Gastroesophageal sphincter (tissue), 3 donors: ENCODE results near the gene ATP2A1.

Source experiments
- EP300 ChIP-seq: sonication (generic); formaldehyde crosslinking; IDR thresholded peaks from one replicate; pipeline ENCODE4 v1.6.1; 2017; ENCODE audit warnings: antibody characterized with exemption, mild to moderate bottlenecking
- POLR2A ChIP-seq, 2 donors: fragments of 450-650 bp; IDR thresholded peaks; one replicate each; pipeline ENCODE4 v1.6.1; 2017; ENCODE audit warnings: antibody characterized with exemption in 2 of 2, mild to moderate bottlenecking in 2 of 2, moderate library complexity in 1 of 2
- POLR2AphosphoS5 ChIP-seq: sonication (generic); formaldehyde crosslinking; IDR thresholded peaks from one replicate; pipeline ENCODE4 v1.6.1; 2017; ENCODE audit warnings: antibody characterized with exemption
- TF ChIP-seq, protein P1 (sequence below), 4 experiments: fragments of 200-600 bp in 2 of 4; fragments of 450-650 bp in 2 of 4; sonication (generic) in 1 of 4; IDR thresholded peaks; one replicate each; pipeline ENCODE4 v1.5.1; 2017 to 2019; ENCODE audit warnings: antibody characterized with exemption in 4 of 4, mild to moderate bottlenecking in 2 of 4, moderate library complexity in 2 of 4

DNA sequence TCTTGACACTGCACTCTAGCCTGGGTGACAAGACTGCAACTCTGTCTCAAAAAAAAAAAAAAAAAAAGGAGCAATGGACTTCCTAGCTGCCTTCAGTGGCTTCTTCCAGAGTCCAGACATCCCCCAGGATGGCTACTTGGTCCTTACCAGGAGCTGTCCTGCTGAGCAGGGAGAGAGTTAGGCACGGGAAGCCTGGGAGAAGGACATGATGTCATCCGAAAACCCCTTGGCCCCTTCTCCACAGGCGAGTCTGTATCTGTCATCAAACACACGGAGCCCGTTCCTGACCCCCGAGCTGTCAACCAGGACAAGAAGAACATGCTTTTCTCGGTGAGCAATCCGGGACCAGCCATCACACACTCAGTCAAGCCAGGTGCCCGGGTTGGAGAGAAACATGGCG is 8.7 kb downstream of the ATP2A1 start:
- TF ChIP-seq, protein P1, sequence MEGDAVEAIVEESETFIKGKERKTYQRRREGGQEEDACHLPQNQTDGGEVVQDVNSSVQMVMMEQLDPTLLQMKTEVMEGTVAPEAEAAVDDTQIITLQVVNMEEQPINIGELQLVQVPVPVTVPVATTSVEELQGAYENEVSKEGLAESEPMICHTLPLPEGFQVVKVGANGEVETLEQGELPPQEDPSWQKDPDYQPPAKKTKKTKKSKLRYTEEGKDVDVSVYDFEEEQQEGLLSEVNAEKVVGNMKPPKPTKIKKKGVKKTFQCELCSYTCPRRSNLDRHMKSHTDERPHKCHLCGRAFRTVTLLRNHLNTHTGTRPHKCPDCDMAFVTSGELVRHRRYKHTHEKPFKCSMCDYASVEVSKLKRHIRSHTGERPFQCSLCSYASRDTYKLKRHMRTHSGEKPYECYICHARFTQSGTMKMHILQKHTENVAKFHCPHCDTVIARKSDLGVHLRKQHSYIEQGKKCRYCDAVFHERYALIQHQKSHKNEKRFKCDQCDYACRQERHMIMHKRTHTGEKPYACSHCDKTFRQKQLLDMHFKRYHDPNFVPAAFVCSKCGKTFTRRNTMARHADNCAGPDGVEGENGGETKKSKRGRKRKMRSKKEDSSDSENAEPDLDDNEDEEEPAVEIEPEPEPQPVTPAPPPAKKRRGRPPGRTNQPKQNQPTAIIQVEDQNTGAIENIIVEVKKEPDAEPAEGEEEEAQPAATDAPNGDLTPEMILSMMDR (IDR thresholded peaks at IDR 0.05), result no peak
- no peak for TF ChIP-seq POLR2AphosphoS5
- TF ChIP-seq POLR2A (IDR thresholded peaks at IDR 0.05), result no peak
- TF ChIP-seq EP300, result no peak
